Measurements from ENCODE around the gene SIK3.

Gene SIK3

GRCh38 chr11:116861539-116861938 lies 236.7 kb downstream of the SIK3 start:
- Histone ChIP-seq H3K4me3 (replicated peaks; ENCODE audit: low read depth, low read length) (no peak overlapping the region), H3K36me3 (ENCODE audit: control insufficient read depth, insufficient read depth, low read length) (peaks cover 21% of the 10 kb centered on the region), H3K27me3 (replicated peaks; ENCODE audit: control insufficient read depth, insufficient read depth, low read length) (no peaks in the 10 kb centered on the region)
- no peak for DNase-seq (ENCODE audit: extremely low read depth, insufficient read length)
- TF ChIP-seq CTCF (IDR thresholded peaks at IDR 0.05; ENCODE audit: insufficient read depth, low read length, poor library complexity, severe bottlenecking) = no peak

- TF ChIP-seq CTCF (IDR thresholded peaks at IDR 0.05; ENCODE audit: insufficient read depth, low read length, poor library complexity, severe bottlenecking) = no peak
- no peak for DNase-seq (ENCODE audit: extremely low read depth, insufficient read length)
- Histone ChIP-seq H3K36me3 (ENCODE audit: control insufficient read depth, insufficient read depth, low read length) (peaks cover 21% of the 10 kb centered on the region), H3K4me3 (replicated peaks; ENCODE audit: low read depth, low read length) (no peak overlapping the region), H3K27me3 (replicated peaks; ENCODE audit: control insufficient read depth, insufficient read depth, low read length) (no peaks in the 10 kb centered on the region)
Observed at GRCh38 chr11:116860303-116860702, 237.9 kb downstream of the SIK3 start.

GRCh38 chr11:116859175-116859574 lies 239.1 kb downstream of the SIK3 start:
- H3K27me3 ChIP-seq (replicated peaks; ENCODE audit: control insufficient read depth, insufficient read depth, low read length) = no peaks in the 10 kb centered on the region
- H3K4me3 ChIP-seq (replicated peaks; ENCODE audit: low read depth, low read length) = no peak overlapping the region
- DNase-seq (ENCODE audit: extremely low read depth, insufficient read length) = no peak
- no peak for TF ChIP-seq CTCF (IDR thresholded peaks at IDR 0.05; ENCODE audit: insufficient read depth, low read length, poor library complexity, severe bottlenecking)
- H3K36me3 ChIP-seq (ENCODE audit: control insufficient read depth, insufficient read depth, low read length) = peaks cover 21% of the 10 kb centered on the region

GRCh38 chr11:116857936-116858335 lies 240.3 kb downstream of the SIK3 start:
- TF ChIP-seq CTCF (IDR thresholded peaks at IDR 0.05; ENCODE audit: insufficient read depth, low read length, poor library complexity, severe bottlenecking) = no peak
- DNase-seq (ENCODE audit: extremely low read depth, insufficient read length) = no peak
- Histone ChIP-seq H3K4me3 (replicated peaks; ENCODE audit: low read depth, low read length) (no peak overlapping the region), H3K36me3 (ENCODE audit: control insufficient read depth, insufficient read depth, low read length) (peaks cover 16% of the 10 kb centered on the region), H3K27me3 (replicated peaks; ENCODE audit: control insufficient read depth, insufficient read depth, low read length) (no peaks in the 10 kb centered on the region)

DNA sequence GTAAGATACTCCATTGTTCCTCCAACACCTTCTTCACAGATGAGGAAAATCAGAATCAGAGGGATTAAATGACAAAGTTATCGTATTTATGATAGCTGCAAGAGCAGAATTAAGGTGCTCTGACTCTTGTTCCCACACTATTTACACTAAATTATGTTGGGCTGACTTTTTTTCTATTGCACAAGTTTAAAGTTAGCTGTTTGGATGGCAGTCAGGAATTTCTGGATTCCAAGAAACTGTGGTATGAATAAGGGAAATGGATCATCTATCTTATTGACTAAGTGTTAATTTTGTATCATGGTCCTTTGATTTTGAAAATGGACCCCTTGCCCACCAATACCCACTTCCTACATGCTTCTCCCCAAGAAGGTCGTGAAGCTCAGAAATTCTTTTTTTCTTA lies 240.9 kb downstream of the SIK3 start:
- no peak overlapping the region for H3K4me3 ChIP-seq (replicated peaks; ENCODE audit: low read depth, low read length)
- peaks cover 14% of the 10 kb centered on the region for H3K36me3 ChIP-seq (ENCODE audit: control insufficient read depth, insufficient read depth, low read length)
- TF ChIP-seq CTCF (IDR thresholded peaks at IDR 0.05; ENCODE audit: insufficient read depth, low read length, poor library complexity, severe bottlenecking) = no peak
- no peaks in the 10 kb centered on the region for H3K27me3 ChIP-seq (replicated peaks; ENCODE audit: control insufficient read depth, insufficient read depth, low read length)
- DNase-seq (ENCODE audit: extremely low read depth, insufficient read length) = no peak

DNA sequence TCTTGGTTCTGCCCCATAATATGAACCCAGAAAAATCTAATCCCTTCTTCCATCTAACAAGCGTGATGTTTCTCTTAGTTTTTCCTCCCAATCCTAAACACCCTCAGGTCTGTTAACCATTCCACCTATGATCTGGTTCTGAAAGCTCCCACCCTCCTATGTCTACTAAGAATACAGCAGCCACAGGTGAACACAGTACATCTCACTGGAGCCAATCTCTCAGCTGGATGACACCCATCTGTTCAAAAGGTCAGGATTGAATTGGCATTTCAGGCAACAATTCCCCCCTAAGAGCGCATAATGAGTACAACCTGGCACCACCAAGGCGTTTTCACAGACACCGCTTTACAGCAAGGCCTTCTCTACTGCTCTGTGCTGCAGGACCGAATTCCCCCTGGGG lies 241.8 kb downstream of the SIK3 start:
- Histone ChIP-seq H3K36me3 (ENCODE audit: control insufficient read depth, insufficient read depth, low read length) (peaks cover 7% of the 10 kb centered on the region), H3K27me3 (replicated peaks; ENCODE audit: control insufficient read depth, insufficient read depth, low read length) (no peaks in the 10 kb centered on the region), H3K4me3 (replicated peaks; ENCODE audit: low read depth, low read length) (no peak overlapping the region)
- no peak for DNase-seq (ENCODE audit: extremely low read depth, insufficient read length)
- TF ChIP-seq CTCF (IDR thresholded peaks at IDR 0.05; ENCODE audit: insufficient read depth, low read length, poor library complexity, severe bottlenecking) = no peak
